ENCODE measurements around the gene IFT20. TPM values are rescaled to one million over a fixed set of nuclear protein-coding genes. Genes with fewer than 3 reads are reported as not detected.

Gene IFT20
- total and polyA plus RNA-seq, 9 of the 15 experiments (the other 6 are each of a cell fraction or from before 2014, with no cell fraction given) = 11.2 to 38.6 (median 20.1) TPM

- TF ChIP-seq, protein P1, sequence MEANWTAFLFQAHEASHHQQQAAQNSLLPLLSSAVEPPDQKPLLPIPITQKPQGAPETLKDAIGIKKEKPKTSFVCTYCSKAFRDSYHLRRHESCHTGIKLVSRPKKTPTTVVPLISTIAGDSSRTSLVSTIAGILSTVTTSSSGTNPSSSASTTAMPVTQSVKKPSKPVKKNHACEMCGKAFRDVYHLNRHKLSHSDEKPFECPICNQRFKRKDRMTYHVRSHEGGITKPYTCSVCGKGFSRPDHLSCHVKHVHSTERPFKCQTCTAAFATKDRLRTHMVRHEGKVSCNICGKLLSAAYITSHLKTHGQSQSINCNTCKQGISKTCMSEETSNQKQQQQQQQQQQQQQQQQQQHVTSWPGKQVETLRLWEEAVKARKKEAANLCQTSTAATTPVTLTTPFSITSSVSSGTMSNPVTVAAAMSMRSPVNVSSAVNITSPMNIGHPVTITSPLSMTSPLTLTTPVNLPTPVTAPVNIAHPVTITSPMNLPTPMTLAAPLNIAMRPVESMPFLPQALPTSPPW (CRISPR knock-in tag; IDR thresholded peaks at IDR 0.05) = 0 out of 2 replicates have a peak, but pooled peaks have one; percentile 11
- TF ChIP-seq ZBTB11 (CRISPR knock-in tag; IDR thresholded peaks at IDR 0.05) = 0 out of 6 replicates have a peak, but pooled peaks of 1 of the 3 experiments have one; percentile 24
- no peak for TF ChIP-seq KLF10 (CRISPR knock-in tag; IDR thresholded peaks at IDR 0.05)
- no peak for TF ChIP-seq ATF1 (CRISPR knock-in tag; IDR thresholded peaks at IDR 0.05)
- TF ChIP-seq ATF1 (tag; IDR thresholded peaks at IDR 0.05) = peak; percentile 46; the same call in 1 of the 2 replicates
- TF ChIP-seq ELF1 (tag; IDR thresholded peaks at IDR 0.05) = peak; percentile 70
- peak; percentile 53; the same call in 1 of the 2 replicates for TF ChIP-seq TFAP4 (CRISPR knock-in tag; IDR thresholded peaks at IDR 0.05; ENCODE audit: borderline replicate concordance)
- TF ChIP-seq HMG20A (CRISPR knock-in tag; conservative IDR thresholded peaks at IDR 0.05) = no peak
- no peak for TF ChIP-seq NFRKB (IDR thresholded peaks at IDR 0.05; ENCODE audit: low read depth)
- TF ChIP-seq RBFOX2 (IDR thresholded peaks at IDR 0.05; ENCODE audit: low read depth, low read length) = peak; percentile 62
- TF ChIP-seq JUND (IDR thresholded peaks at IDR 0.05; ENCODE audit: borderline replicate concordance, low read depth, low read length) = no peak
- TF ChIP-seq JUND (tag; IDR thresholded peaks at IDR 0.05; ENCODE audit: borderline replicate concordance, low read depth, low read length) = no peak
- no peak for TF ChIP-seq ZFP30 (CRISPR knock-in tag; IDR thresholded peaks at IDR 0.05; ENCODE audit: borderline replicate concordance)
- TF ChIP-seq CHD2 (IDR thresholded peaks at IDR 0.05; ENCODE audit: low read depth, low read length) = peak; percentile 19; the same call in 1 of the 2 replicates
- 0 out of 2 replicates have a peak, but pooled peaks have one; percentile 35 for TF ChIP-seq MTA1 (IDR thresholded peaks at IDR 0.05; ENCODE audit: borderline replicate concordance)
- peak; percentile 38 for TF ChIP-seq RBBP5 (IDR thresholded peaks at IDR 0.05; ENCODE audit: borderline replicate concordance, insufficient read depth, low read length, poor library complexity, severe bottlenecking)
- TF ChIP-seq ZBTB17 (CRISPR knock-in tag; IDR thresholded peaks at IDR 0.05) = peak; percentile 81
- no peak for TF ChIP-seq THRB (CRISPR knock-in tag; conservative IDR thresholded peaks at IDR 0.05)
These were observed 49.2 kb upstream of the IFT20 start (continued) for GRCh38 chr17:28384281-28385036.

Data from K562 (cell line).